ENCODE results near the gene PPP2R1A.
A peak's percentile ranks its signal among the peaks of the same experiment; 100 is the strongest.

The PPP2R1A gene

DNA sequence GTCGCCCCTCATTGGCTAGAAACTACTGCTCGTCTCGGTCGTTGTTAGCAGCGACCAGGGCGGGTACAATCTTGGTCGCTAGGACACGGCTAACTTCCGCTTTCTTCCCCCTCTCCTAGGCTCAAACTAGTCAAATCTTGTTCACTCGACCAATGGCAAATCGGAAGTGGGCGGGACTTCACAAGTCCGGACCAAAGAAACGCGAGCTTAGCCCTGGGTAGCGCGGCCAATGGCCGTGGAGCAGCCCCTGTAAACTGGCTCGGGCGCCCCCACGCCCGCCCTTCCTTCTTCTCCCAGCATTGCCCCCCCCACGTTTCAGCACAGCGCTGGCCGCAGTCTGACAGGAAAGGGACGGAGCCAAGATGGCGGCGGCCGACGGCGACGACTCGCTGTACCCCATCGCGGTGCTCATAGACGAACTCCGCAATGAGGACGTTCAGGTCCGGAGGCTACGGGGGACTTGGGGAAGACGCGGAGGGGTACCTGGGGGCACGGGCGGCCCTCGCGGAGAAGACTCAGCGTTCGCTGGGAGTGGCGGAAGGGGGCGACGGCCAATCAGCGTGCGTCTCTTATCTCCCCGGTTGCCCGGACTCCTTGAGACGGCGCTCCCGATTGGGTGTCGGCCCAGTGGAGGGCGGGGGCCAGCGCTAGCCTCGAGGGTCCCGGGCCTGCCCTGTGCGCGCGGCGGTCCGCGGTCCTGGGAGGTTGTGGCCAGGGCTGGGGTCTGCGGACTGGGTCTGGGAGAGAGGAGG is at the start of gene PPP2R1A:
TSS of gene PPP2R1A (plus strand) at position 318 of the 752 bp plus-strand sequence. CDS start at position 363, 45 bp downstream.
- DNase-seq (ENCODE audit: low spot score) = peak; percentile 98

DNA sequence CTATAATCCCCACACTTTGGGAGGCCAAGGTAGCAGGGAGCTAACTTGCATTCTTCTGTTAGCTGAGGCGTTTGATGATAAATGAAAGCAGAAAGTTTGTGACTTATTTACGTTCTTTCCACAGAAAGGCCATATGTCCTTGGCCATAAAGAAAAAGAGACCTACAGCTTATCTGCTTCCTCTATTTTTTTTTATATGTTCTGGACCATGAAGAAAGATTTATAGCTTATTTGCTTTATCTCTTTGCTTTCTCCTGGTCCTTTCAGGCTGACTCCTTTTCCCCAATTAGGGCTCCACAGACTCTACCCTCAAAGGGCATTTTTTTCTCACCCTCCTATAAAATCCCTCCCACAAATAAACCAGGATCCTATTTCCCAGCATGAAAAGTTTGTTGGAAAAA is 48.6 kb upstream of the PPP2R1A start:
- no peak for DNase-seq (ENCODE audit: low spot score)

DNA sequence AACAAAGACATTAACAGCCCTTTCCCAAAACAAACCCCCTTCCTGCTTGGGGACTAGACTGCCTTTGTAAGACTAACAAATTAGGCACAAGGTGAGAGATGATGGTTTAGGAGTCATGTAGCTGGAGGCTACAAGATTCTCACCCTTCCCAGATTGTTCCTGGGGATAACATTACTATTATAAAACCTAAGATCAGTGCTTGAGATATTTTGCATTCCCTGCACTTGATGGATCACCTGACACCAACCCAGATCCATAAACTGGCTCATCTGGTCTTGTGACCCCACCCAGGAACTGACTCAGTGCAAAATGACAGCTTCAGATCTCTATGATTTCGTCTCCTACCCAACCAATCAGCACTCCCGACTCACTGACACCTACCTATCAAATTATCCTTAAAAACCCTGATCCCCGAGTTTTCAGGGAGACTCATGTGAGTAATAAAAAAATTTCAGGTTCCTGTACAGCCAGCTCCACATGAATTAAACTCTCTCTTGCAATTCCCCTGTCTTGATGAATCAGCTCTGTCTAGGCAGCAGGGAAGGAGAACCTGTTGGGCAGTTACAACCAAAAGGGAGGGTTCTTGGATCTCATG is 47.8 kb upstream of the PPP2R1A start:
- DNase-seq (ENCODE audit: low spot score) = no peak

DNA sequence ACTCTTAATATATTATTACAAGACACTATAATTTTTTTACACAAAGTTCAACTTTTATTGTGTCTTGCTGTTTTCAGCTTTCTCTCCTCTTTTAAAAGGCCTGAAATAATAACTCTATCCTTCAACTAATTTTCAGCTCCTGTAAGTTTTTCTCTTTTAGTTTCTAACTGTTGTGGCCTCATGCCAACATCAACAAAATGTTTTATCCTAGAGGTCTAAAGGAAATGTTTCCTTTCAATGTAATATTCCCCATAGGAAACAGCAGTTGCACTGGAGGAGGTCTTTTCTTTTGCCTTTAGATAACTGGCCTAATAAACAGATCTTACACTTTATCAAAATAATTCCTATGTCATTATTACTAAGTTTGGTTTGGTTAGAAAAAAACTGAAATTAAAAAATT is 41.6 kb upstream of the PPP2R1A start:
- no peak for DNase-seq (ENCODE audit: low spot score)

DNA sequence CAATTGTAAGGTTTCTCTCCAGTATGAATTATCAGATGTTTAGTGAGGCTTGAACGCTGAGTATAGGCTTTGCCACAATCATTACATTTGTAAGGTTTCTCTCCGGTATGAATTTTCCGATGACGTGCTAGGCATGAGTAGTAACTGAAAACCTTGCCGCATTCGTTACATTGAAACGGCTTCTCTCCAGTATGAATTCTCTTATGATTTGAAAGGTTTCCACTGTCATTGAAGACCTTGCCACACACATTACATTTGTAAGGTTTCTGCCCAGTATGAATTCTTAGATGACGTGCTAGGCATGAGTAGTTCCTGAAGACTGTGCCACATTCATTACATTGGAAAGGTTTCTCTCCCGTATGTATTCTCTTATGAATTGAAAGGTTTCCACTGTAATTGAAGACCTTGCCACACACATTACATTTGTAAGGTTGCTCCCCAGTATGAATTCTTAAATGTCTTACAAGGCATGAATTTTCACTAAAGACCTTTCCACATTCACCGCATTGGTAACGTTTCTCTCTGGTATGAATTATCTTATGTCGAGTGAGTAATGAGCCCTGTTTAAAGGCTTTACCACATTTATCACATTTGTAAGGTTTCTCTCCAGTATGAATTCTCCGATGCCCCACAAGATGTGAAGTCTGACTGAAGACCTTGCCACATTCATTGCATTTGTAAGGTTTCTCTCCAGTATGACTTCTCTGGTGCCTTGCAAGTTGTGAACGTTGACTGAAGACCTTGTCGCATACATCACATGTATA is 34.1 kb upstream of the PPP2R1A start:
- DNase-seq (ENCODE audit: low spot score) = no peak

DNA sequence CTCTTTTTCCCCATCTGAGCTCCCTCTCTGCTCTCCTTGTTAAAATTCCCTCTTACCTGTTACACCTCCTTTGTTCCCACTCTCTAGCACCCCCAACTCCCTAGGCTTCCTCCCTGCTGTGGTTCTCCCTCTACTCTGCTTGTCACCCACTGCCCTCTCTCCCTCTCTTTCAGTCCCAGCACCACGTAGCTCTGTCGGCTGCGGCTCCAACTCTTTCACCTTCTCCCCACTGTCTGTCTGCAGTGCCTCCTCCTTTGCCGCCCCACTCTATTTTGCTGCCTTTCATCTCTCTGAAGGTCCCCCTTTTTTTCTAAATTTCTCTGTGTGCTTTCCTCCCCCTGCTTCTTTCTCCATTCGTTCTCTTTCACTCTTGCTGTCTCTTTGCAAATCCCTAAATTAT is 19.5 kb upstream of the PPP2R1A start:
- DNase-seq (ENCODE audit: low spot score) = no peak

DNA sequence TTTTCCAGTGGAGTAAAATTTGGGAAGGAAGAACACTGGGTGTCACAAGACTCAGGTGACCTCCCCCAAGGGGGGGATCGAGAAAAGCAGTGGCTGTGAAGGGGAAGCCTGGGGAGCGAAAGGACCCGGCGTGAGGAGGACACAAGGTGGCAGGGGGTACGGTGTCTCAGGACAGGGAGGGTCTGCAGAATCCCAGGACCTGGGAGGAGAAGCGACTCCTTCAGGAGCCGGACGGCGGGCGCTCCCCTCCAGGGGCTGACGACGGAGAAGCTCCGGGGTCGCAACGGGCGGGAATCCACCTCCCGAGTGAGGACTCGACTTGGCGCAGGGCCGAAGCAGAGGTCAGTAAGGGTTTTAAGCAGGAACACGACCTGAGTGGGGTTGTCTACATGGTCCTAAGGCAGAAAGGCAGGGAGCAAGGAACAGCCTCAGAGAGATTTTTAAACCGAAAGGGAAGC is 19.0 kb upstream of the PPP2R1A start:
- peak; percentile 27 for DNase-seq (ENCODE audit: low spot score)

DNA sequence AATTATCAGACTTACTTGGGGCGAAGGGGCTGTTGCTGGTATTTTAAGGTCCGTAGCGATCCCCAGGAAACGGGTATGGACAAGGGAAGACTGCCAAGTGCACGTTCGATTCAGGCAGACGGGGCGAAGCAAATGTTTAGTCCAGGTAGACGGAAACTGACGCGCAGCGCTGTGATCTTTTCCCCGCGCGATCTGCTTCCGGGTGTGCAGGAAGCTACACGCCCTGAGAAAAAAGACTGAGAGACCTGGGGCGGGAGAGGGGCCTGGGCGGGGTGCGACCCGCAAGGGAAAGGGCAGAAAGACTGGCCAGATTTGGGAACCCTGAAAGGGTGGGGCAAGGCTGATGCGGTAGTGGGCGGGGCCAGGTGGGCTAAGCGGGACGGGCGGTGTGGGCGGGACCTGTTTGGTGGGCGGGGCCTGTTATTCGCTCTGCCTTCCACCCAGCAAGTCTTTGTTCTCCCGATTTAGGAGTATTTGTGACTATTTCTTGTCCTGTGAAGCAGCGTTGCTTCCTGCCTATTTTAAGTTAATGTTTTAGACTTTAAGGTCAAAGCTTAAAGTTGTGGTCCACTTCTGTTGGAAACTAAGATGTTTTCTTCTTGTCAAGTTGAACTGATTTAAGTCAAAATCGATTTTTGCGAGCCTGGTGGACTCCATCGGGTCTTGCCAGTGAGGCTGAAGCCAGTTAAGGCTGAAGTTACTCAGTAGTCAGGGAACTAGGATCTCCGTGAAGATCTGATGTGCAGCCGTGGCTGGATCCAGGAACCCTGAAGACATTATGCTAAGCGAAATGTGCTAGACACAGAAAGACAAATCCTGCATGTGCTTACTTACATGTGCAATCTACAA is 18.3 kb upstream of the PPP2R1A start, which contains the start of gene ZNF836:
TSS of gene ZNF836 (minus strand) at position 301 of the 849 bp plus-strand sequence. CDS start 3,549 bp downstream, outside the sequence.
- DNase-seq (ENCODE audit: low spot score) = peak; percentile 87

DNA sequence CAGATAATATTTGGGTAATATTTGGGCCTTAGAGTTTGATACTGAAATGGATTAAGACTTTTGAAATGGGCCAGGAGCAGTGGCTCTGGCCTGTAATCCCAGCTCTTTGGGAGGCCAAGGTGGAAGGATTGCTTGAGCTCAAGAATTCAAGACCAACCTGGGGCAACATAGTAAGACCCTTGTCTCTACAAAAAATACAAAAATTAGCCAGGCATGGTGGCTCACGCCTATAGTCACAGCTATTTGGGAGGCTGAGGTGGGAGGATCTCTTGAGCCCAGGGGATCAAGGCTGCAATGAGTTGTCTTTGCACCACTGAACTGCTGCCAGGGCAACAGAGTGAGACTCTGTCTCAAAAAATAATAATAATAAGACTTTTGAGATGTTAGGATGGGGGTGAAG is 17.5 kb upstream of the PPP2R1A start:
- DNase-seq (ENCODE audit: low spot score) = no peak

DNA sequence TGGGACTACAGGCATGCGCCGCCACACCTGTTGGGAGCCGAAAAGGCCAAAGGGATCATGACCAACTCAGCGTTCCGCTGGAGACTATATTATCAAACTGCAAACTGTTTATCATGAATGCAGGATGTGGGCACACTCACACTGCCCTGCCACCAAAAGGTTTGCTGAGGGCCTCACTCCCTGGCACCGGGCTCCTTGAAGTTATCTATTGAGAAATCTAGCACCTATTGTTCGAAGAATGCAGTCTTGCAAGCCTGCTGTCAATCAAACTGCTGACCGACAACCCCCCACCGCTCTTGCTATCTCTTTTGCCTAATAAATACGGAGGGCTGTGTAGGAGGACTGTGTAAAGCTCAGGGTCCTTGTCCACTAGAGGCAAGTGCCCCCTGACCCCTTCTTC is 13.3 kb upstream of the PPP2R1A start:
- no peak for DNase-seq (ENCODE audit: low spot score)

DNA sequence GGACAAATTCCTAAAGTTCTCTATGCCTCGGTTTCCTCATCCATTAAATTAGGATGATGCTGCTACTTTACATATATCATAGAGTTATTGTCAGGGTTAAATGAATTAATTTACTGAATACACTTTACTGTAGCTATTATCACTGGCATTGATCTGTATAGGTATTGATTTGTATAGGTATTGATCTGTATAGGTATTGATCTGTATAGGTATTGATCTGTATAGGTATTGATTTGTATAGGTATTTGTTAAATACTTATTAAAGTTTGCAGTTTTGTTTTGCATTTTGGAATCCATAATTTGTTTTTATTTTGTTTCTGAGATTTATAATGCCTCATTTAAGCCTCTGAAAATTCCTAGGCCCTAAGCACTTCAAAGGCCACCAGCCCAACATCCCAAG is 2.4 kb upstream of the PPP2R1A start:
- no peak for DNase-seq (ENCODE audit: low spot score)

DNA sequence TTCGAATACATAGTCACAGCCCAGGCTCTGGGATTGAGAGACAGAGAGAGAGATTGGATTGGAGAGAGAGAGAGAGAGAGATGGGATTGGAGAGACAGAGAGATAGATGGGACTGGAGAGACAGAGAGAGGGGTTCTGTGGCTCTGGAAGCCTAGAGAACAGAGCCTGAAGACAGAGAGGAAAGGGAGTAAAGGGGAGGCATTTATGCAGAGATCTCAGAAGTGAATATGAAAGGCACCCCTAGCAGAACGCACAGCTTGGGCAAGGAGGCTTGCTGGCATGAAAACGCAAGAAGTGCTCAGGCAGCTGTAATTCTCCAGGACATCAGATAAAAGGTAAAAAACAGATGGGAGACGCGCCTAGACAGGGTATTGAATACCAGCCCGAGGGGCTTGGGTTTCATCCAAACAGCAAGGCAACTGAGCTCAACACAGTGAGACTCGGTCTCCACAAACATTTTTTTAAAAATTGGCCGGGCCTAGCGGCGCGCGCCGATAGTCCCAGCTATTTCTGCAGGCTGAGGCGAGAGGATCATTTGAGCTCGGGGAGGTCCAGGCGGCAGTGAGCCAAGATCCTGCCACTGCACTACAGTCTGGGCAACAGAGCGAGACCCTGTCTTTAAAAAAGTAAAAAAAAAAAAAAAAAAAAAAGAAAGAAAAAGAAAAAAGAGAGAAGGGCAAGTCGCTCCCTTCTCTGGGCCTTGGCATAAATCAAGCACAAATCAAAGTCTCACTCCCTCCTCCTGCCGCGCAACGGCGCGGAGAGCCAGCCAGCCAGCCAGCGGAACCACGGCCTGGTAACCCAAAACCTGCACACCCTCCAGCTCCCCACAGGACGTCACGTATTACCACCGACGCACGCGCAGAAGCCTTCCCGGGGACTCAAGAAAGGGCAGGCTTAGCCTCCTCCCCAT is 774 bp upstream of the PPP2R1A start:
- peak; percentile 10 for DNase-seq (ENCODE audit: low spot score)

DNA sequence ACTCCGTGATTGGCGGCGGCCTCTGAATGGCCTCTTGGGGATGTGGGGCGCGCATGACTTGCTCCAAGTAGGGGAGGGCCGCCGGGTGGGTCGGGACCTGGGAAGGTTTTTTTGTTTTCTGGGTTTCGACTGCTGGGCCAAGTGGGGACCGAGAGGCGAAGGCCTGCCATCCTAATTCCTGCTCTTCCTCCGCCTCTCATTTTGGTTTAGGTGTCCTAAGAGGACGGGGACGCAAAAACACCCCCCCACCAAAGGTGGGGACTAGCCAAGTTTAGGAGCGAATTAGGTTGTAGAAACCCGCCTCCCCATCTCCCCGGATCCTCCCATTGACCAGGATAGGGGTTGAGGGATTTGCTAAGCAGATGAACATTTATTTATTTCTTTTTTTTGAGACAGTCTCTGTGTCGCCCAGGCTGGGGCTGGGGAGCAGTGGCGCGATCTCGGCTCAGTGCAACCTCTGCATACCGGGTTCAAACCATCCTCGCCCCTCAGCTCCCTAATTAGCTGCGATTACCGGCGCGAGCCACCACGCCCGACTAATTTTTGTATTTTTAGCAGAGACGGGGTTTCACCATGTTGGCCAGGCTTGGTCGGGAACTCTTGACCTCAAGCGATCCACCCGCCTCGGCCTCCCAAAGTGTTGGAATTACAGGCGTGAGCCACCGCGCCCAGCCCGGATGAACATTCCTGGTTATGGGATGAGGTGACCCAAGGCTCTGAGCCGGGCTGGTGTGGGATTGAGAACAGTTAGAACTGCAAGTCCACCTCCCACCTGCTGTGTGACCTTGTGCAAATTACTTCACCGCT is 838 bp downstream of the PPP2R1A start:
- peak; percentile 7 for DNase-seq (ENCODE audit: low spot score)

DNA sequence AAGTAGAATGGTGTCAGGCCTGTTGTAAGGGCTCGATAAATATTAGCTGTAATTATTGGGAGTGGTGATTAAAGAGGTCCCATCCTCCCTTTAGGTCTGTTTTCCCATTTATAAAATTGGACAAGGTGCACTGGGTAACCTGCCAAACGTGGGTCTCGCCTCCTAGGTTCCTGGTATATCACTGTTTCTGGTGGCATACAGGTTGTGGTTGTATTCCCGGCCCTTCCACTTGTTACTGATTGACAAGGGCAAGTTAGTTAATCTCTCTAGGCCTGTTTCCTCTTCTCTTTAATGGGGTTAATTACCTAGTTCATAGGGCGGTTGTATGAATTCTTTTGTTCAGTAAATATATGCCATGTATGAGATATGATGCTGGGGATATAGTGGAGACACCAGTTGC is 1.5 kb downstream of the PPP2R1A start:
- DNase-seq (ENCODE audit: low spot score) = no peak

DNA sequence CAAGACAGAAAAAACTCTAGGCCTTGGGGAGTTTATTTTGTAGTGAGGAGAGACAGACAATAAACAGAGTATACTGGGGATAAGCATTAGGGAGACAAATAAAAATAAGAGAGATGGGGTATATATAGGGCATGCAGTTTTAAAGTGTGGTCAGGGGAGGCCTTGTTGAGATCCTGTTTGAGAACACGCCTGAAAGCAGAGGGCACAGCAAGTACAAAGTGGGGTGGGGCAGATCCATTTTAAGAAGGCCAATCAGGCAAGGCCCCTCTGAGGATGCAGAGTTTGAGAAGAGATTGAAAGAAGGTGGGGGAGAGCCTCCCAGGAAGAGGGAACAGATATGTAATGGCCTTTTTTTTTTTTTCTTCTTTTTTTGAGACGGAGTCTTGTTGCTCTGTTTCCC is 2.1 kb downstream of the PPP2R1A start:
- DNase-seq (ENCODE audit: low spot score) = no peak

DNA sequence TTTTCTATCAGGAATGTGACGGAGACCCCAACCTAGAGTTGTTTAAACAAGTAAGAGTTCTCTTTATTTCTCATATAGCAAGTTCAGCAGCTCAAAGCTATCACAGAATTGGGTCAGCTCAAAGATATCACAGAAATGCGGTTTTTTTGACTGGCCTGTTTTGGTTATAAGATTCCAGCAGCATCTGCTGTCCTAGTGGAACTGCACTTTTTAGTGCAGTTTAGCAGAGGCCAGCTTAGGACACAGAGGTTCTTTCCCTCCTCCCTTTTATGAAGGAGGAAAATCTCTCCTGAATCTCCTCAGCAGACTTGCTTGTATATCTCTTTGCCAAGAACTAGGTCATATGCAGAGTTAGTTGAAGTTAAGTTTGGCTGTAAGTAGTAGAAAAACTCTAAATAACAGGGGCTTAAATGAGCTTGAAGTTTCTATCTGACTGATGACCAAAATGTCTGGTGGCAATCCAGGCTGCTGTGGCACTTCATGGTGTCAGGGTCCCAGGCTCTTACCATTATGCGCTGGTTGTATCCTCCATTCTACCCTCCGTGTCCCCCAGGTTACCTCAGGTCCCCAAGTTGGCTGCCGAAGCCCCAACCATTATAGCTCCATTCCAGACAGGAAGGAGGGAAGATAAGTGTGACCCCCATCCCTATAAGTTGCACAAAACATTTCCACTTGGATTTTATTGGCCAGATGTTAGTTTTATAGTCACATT is 6.6 kb downstream of the PPP2R1A start:
- DNase-seq (ENCODE audit: low spot score) = peak; percentile 35

DNA sequence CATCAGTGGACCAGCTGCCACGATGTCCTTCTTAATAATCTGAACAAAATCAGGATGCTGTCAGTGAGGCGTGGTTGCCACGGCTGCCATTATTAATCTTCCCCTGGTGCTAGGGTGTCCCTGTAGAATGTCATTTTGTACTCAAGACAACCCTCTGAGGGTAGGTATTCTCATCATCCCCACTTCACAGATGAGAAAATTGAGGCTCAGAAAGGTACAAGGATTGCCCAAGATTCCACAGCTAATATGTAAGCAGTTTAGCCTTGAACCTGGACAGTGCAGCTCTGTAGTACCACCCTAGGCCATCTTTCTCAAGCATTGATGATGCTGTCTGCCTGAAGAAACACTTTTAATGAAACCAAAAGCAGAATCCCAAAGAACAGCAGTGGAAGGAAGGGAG is 8.1 kb downstream of the PPP2R1A start:
- no peak for DNase-seq (ENCODE audit: low spot score)

DNA sequence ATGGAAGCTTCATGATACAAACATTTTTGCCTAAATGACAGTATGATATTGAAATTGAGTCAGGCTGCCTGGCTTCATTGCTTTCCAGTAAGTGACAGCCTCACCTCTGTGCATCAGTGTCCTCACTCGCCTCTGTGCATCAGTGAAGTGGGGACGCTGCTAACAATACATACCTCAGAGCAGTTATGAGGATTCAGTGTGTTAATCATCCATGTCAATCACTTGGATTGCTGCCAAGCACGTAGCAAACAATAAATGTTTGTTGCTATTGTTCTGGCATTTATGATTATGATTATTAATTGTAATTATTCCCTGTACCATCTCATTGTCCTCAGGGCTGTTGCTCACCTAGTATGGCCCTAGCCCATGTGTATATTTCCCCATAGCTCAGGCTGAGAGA is 8.8 kb downstream of the PPP2R1A start:
- no peak for DNase-seq (ENCODE audit: low spot score)

DNA sequence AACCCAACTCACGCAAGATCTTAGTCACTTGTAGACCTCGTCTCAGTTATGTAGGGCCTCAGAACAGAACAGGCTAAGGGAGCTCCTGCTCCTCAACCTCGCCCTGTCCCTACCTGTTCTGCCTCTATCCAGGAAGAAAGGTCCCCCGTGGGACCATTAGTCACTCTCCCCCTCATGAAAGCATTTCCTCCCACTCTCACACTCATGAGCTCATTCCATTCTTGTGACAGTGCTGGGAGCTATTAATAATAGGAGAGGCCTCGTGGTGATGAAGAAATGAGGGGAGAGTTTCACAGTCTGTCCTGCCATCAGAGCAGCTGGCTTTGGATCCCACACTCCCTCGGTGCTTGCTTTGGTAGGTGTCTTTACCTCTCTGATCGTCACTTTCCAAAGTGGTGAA is 10.2 kb downstream of the PPP2R1A start:
- peak; percentile 72 for DNase-seq (ENCODE audit: low spot score)
